Cardiac muscle cell (in vitro differentiated cells and primary cell): ENCODE data around the gene NDUFV3. TPM values are rescaled to one million over a fixed set of nuclear protein-coding genes. Genes with fewer than 3 reads are reported as not detected.
"Not testable (repeated sequence)": the region's sequence is repeated elsewhere in the genome, so short reads cannot be mapped to it uniquely, and the experiment has no call there.

Source experiments
- DNase-seq, 2 donors: peaks; one replicate each; pipeline versions ENCODE4 v3.0.0 to v3.0.0-alpha.2; 2010 to 2017; ENCODE audit warnings: low read depth in 1 of 2, low spot score in 1 of 2
- H3K27ac ChIP-seq: fragments of 200-600 bp; sonication (generic); 2 replicates; pipeline ENCODE4 v1.5.1; 2016
- H3K27me3 ChIP-seq: fragments of 200-600 bp; sonication (generic); 2 replicates; pipeline ENCODE4 v1.6.0; 2016; ENCODE audit warnings: control low read depth
- H3K36me3 ChIP-seq: fragments of 200-600 bp; sonication (generic); 2 replicates; pipeline ENCODE4 v1.5.1; 2016; ENCODE audit warnings: control low read depth
- H3K4me1 ChIP-seq: fragments of 200-600 bp; sonication (generic); 2 replicates; pipeline ENCODE4 v1.8.1; 2017; ENCODE audit warnings: low read depth, mild to moderate bottlenecking, mixed run types
- H3K4me3 ChIP-seq: fragments of 200-600 bp; sonication (generic); 2 replicates; pipeline ENCODE4 v1.5.1; 2016; ENCODE audit warnings: mild to moderate bottlenecking
- H3K9me3 ChIP-seq: fragments of 200-600 bp; sonication (generic); 2 replicates; pipeline ENCODE4 v1.5.1; 2017; ENCODE audit warnings: low read depth, mild to moderate bottlenecking, control low read depth
- CTCF ChIP-seq: IDR thresholded peaks from 2 replicates; pipeline ENCODE4 v1.5.1; 2012; ENCODE audit warnings: low read depth, mild to moderate bottlenecking, low read length
- polyA plus RNA-seq: library from polyadenylated mRNA; unstranded; fragments of >200 nt; fragmentation: Nextera tagmentation; extraction: Ambion mirVana; gene quantifications from 2 replicates; pipeline ENCODE4 v1.2.1, GENCODE V29; 2016
- total RNA-seq: library from RNA; depleted of rRNA; stranded (reverse); fragments of >200 nt; gene quantifications from 2 replicates; pipeline ENCODE4 v1.2.3, GENCODE V29; 2016

Gene NDUFV3
- total and polyA plus RNA-seq, 2 experiments from 2014 or later: 28.9 to 55.1 TPM

GRCh38 chr21:42906233-42906632 lies 13.1 kb downstream of the NDUFV3 start:
- Histone ChIP-seq H3K36me3 (peaks cover 50% of the 10 kb centered on the region), H3K27ac (no peak overlapping the region), H3K4me3 (no peak overlapping the region), H3K9me3 (no peaks in the 10 kb centered on the region), H3K4me1 (no peaks in the 10 kb centered on the region), H3K27me3 (no peaks in the 10 kb centered on the region)
- TF ChIP-seq CTCF: no peak
- DNase-seq: no peak

GRCh38 chr21:42908484-42908883 lies 15.4 kb downstream of the NDUFV3 start:
- H3K4me3 ChIP-seq, DNase-seq, H3K27ac ChIP-seq, H3K4me1 ChIP-seq, H3K9me3 ChIP-seq, H3K27me3 ChIP-seq: not testable (repeated sequence)
- H3K36me3 ChIP-seq: peaks cover 37% of the 10 kb centered on the region

GRCh38 chr21:42911920-42912319 lies 18.8 kb downstream of the NDUFV3 start:
- not testable (repeated sequence) for H3K9me3 ChIP-seq, DNase-seq, H3K4me3 ChIP-seq, H3K27me3 ChIP-seq, H3K27ac ChIP-seq, H3K4me1 ChIP-seq
- H3K36me3 ChIP-seq: peaks cover 17% of the 10 kb centered on the region

GRCh38 chr21:42913476-42913875 lies 20.4 kb downstream of the NDUFV3 start:
- Histone ChIP-seq H3K27me3 (no peaks in the 10 kb centered on the region), H3K4me3 (no peak overlapping the region), H3K4me1 (no peaks in the 10 kb centered on the region), H3K27ac (peak overlapping the region; percentile 43), H3K36me3 (peaks cover 16% of the 10 kb centered on the region), H3K9me3 (no peaks in the 10 kb centered on the region)
- no peak for DNase-seq
- no peak for TF ChIP-seq CTCF

GRCh38 chr21:42918291-42918690 lies 25.2 kb downstream of the NDUFV3 start:
- DNase-seq: no peak
- H3K27me3 ChIP-seq: no peaks in the 10 kb centered on the region
- H3K36me3 ChIP-seq: no peaks in the 10 kb centered on the region
- no peak for TF ChIP-seq CTCF
- no peaks in the 10 kb centered on the region for H3K9me3 ChIP-seq
- no peaks in the 10 kb centered on the region for H3K4me1 ChIP-seq
- H3K4me3 ChIP-seq: no peak overlapping the region
- no peak overlapping the region for H3K27ac ChIP-seq

GRCh38 chr21:42921927-42922326 lies 28.8 kb downstream of the NDUFV3 start:
- H3K4me3 ChIP-seq: no peak overlapping the region

More at GRCh38 chr21:42921927-42922326, 28.8 kb downstream of the NDUFV3 start:
- Histone ChIP-seq H3K27ac (no peak overlapping the region), H3K36me3 (no peaks in the 10 kb centered on the region), H3K4me1 (peaks cover 4% of the 10 kb centered on the region), H3K9me3 (no peaks in the 10 kb centered on the region), H3K27me3 (no peaks in the 10 kb centered on the region)
- no peak for TF ChIP-seq CTCF
- DNase-seq: no peak
